SK-N-SH (cell line): ENCODE data around the gene NBEA. TPM values are rescaled to one million over a fixed set of nuclear protein-coding genes. Genes with fewer than 3 reads are reported as not detected.

Source experiments
- CTCF ChIA-PET: fragments of 300-600, 350-600 bp; formaldehyde crosslinking; extraction: SDS; loops from one replicate; lab custom pipeline; 2021; lab: Yijun Ruan, JAX
- POLR2A ChIA-PET: fragments of 350-600 bp; sonication (Branson Sonifier 250); formaldehyde crosslinking; extraction: SDS; loops from one replicate; lab custom pipeline; 2020; ENCODE audit warnings: antibody characterized with exemption, inconsistent platforms; lab: Yijun Ruan, JAX
- DNase-seq: peaks from one replicate; pipeline ENCODE4 v3.0.0; 2012
- H2AFZ ChIP-seq: fragments of 200-600 bp; sonication (generic); 2 replicates; pipeline ENCODE4 v1.8.1; 2016; ENCODE audit warnings: antibody characterized with exemption, mild to moderate bottlenecking, low read depth
- H3F3A ChIP-seq: fragments of 200-600 bp; sonication (generic); replicated peaks from 2 replicates; pipeline ENCODE3; 2016; ENCODE audit warnings: antibody characterized with exemption, mild to moderate bottlenecking; ENCODE audit not compliant: insufficient read depth
- H3K27ac ChIP-seq, 2 experiments: fragments of 200-500 bp in 1 of 2; fragments of 200-600 bp in 1 of 2; sonication (Bioruptor generic) in 1 of 2; sonication (generic), shearing (Covaris generic) in 1 of 2; 2 replicates each; pipeline versions ENCODE4 v1.5.1 to v1.6.1; 2014 to 2016; ENCODE audit warnings: low read depth in 2 of 2, inconsistent platforms in 1 of 2, low read length in 1 of 2, mild to moderate bottlenecking in 1 of 2, mixed read lengths in 1 of 2
- H3K27me3 ChIP-seq: fragments of 200-600 bp; sonication (generic), shearing (Covaris generic); 2 replicates; pipeline ENCODE4 v1.6.1; 2016; ENCODE audit warnings: mixed run types; ENCODE audit not compliant: insufficient read depth
- H3K36me3 ChIP-seq, 2 experiments: fragments of 200-500 bp in 1 of 2; fragments of 200-600 bp in 1 of 2; sonication (Bioruptor generic) in 1 of 2; sonication (generic) in 1 of 2; replicated peaks in 1 of 2; 2 replicates each; pipeline versions ENCODE3 to v1.5.1; 2014 to 2016; ENCODE audit warnings: low read length in 1 of 2, mild to moderate bottlenecking in 1 of 2; ENCODE audit not compliant: insufficient read depth in 2 of 2, control insufficient read depth in 1 of 2
- H3K4me1 ChIP-seq, 2 experiments: fragments of 200-500 bp in 1 of 2; fragments of 200-600 bp in 1 of 2; sonication (Bioruptor generic) in 1 of 2; sonication (generic), shearing (Covaris generic) in 1 of 2; 2 replicates each; pipeline versions ENCODE4 v1.5.1 to v1.6.1; 2014 to 2016; ENCODE audit warnings: low read depth in 1 of 2, low read length in 1 of 2, mixed run types in 1 of 2; ENCODE audit not compliant: insufficient read depth in 2 of 2, control insufficient read depth in 1 of 2
- H3K4me2 ChIP-seq: fragments of 200-600 bp; sonication (generic), shearing (Covaris generic); 2 replicates; pipeline ENCODE4 v1.6.1; 2017; ENCODE audit warnings: mixed run types
- H3K4me3 ChIP-seq, 2 experiments: fragments of 200-500 bp in 1 of 2; fragments of 200-600 bp in 1 of 2; sonication (Bioruptor generic) in 1 of 2; sonication (generic), shearing (Covaris generic) in 1 of 2; 2 replicates each; pipeline versions ENCODE4 v1.5.1 to v1.8.1; 2014 to 2016; ENCODE audit warnings: low read depth in 2 of 2, inconsistent platforms in 1 of 2, low read length in 1 of 2, mild to moderate bottlenecking in 1 of 2, mixed read lengths in 1 of 2, moderate library complexity in 1 of 2
- H3K79me2 ChIP-seq: fragments of 200-600 bp; sonication (generic); 2 replicates; pipeline ENCODE4 v1.8.1; 2017; ENCODE audit warnings: mild to moderate bottlenecking; ENCODE audit not compliant: insufficient read depth
- H3K9ac ChIP-seq: fragments of 200-600 bp; sonication (generic); 2 replicates; pipeline ENCODE4 v1.6.1; 2017; ENCODE audit warnings: mixed run types
- H3K9me2 ChIP-seq: fragments of 200-600 bp; sonication (generic); 2 replicates; pipeline ENCODE4 v1.6.1; 2017; ENCODE audit warnings: mixed run types
- H3K9me3 ChIP-seq: fragments of 200-600 bp; sonication (generic); 2 replicates; pipeline ENCODE4 v1.6.1; 2017; ENCODE audit warnings: mixed run types, mild to moderate bottlenecking, moderate library complexity
- H4K20me1 ChIP-seq: fragments of 200-600 bp; sonication (generic); 2 replicates; pipeline ENCODE4 v1.6.1; 2017; ENCODE audit warnings: mild to moderate bottlenecking, mixed run types; ENCODE audit not compliant: insufficient read depth
- ELF1 ChIP-seq: IDR thresholded peaks from 2 replicates; pipeline ENCODE4 v1.4.0; 2012
- EP300 ChIP-seq, 2 experiments: IDR thresholded peaks; 2 replicates each; pipeline versions ENCODE4 v1.4.0 to v1.6.1; 2012; ENCODE audit warnings: borderline replicate concordance in 1 of 2, low read depth in 1 of 2, low read length in 1 of 2
- FOSL2 ChIP-seq: IDR thresholded peaks from 2 replicates; pipeline ENCODE4 v1.4.0; 2012; ENCODE audit warnings: low read depth, mild to moderate bottlenecking, moderate library complexity, borderline replicate concordance
- GATA2 ChIP-seq: sonication (generic); formaldehyde crosslinking; IDR thresholded peaks from 2 replicates; pipeline ENCODE4 v1.5.0; 2020; ENCODE audit warnings: mild to moderate bottlenecking, missing genetic modification reagents
- JUND ChIP-seq: IDR thresholded peaks from 2 replicates; pipeline ENCODE4 v1.4.0; 2012
- NFIC ChIP-seq: IDR thresholded peaks from 2 replicates; pipeline ENCODE4 v1.4.0; 2012; ENCODE audit warnings: borderline replicate concordance
- NRF1 ChIP-seq: IDR thresholded peaks from 2 replicates; pipeline ENCODE4 v1.6.1; 2012; ENCODE audit warnings: low read depth, mild to moderate bottlenecking, low read length
- POLR2AphosphoS5 ChIP-seq: IDR thresholded peaks from 2 replicates; pipeline ENCODE4 v1.6.1; 2012; ENCODE audit warnings: low read depth, low read length
- SIN3A ChIP-seq: IDR thresholded peaks from 2 replicates; pipeline ENCODE4 v1.6.1; 2012; ENCODE audit warnings: low read depth, mild to moderate bottlenecking, low read length, moderate library complexity, borderline replicate concordance
- SMC3 ChIP-seq: IDR thresholded peaks from 2 replicates; pipeline ENCODE4 v1.6.1; 2012; ENCODE audit warnings: low read depth, low read length, improper control_type of control experiment
- TCF12 ChIP-seq: IDR thresholded peaks from 2 replicates; pipeline ENCODE4 v1.4.0; 2012
- TEAD4 ChIP-seq: IDR thresholded peaks from 2 replicates; pipeline ENCODE4 v1.4.0; 2012; ENCODE audit warnings: mild to moderate bottlenecking, borderline replicate concordance; ENCODE audit not compliant: insufficient read depth
- WGBS: methylation state at CpG from one replicate; pipeline ENCODE4 v1.1.6; 2017; ENCODE audit warnings: low lambda C conversion rate; 5-methylcytosine and 5-hydroxymethylcytosine counted together
- polyA plus RNA-seq, 3 experiments: library from polyadenylated mRNA; depleted of rRNA; stranded (reverse); fragments of >200 nt; gene quantifications; 2 replicates each; pipeline ENCODE4 v1.2.3, GENCODE V29; 2012
- TF ChIP-seq, protein P1 (sequence below): IDR thresholded peaks from 2 replicates; pipeline ENCODE4; 2012
- TF ChIP-seq, protein P2 (sequence below): fragments of 200-600 bp; sonication (generic); IDR thresholded peaks from 2 replicates; pipeline ENCODE4 v1.6.1; 2017; ENCODE audit warnings: antibody characterized with exemption, mild to moderate bottlenecking, moderate library complexity
- TF ChIP-seq, protein P3 (sequence below): IDR thresholded peaks from 2 replicates; pipeline ENCODE4 v1.4.0; 2012; ENCODE audit warnings: low read depth
- TF ChIP-seq, protein P4 (sequence below): IDR thresholded peaks from 2 replicates; pipeline ENCODE4 v1.4.0; 2012; ENCODE audit warnings: low read depth, borderline replicate concordance

The NBEA gene
- polyA plus RNA-seq, 1 of the 3 experiments (the other 2 are of a cell fraction), result 12.3 TPM

DNA sequence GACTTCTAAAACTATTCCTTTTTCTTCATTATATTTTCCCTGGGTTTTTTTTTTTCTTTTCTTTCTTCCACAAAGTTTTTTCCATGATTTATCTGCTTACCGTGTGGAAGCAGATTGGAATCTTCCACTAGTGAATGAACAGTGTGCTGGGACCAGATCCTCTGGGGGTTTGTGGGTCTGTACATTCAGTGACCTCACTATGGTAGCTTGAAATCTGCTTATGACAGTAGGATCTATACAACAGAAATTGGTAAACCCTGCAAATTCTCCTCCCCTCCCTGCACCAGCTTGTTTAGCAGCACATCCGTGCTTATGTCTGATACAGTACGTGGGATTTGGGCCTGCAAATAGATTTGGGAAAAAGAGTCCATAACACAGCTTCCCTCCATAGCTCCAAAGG is 560.4 kb downstream of the NBEA start:
- CTCF ChIA-PET, result interaction anchor here (1.4 to 1.5 kb wide), 2 partner anchors 26 to 338 kb away, joined by 4 to 5 read pairs; partner anchors contain the start of gene MAB21L1
- Histone ChIP-seq H3K4me1 (peaks cover 9 to 33% of the 10 kb centered on the region in 2 experiments; a peak in 3 of 4 replicates), H3K9ac (no peak overlapping the region), H2AFZ (no peak overlapping the region), H3K4me2 (peak overlapping the region; percentile 28; the same call in 1 of the 2 replicates), H3K9me3 (no peaks in the 10 kb centered on the region), H3F3A (no peaks in the 10 kb centered on the region), H3K36me3 (no peaks in the 10 kb centered on the region), H3K79me2 (peaks cover 3% of the 10 kb centered on the region; the same call in 1 of the 2 replicates), H3K4me3 (no peak overlapping the region), H4K20me1 (no peaks in the 10 kb centered on the region), H3K27me3 (no peaks in the 10 kb centered on the region), H3K9me2 (no peaks in the 10 kb centered on the region), H3K27ac (peak overlapping the region in 1 of 2 experiments; percentile 86; a peak in 2 of 4 replicates)
- POLR2A ChIA-PET, result interaction anchor here (0.6 to 1.2 kb wide), 3 partner anchors 14 to 25 kb away, joined by 3 to 10 read pairs (median 3); partner anchors contain the start of gene MAB21L1
- no peak for DNase-seq
- TF ChIP-seq GATA2 (CRISPR knock-in tag) (peak; percentile 37), SMC3 (no peak)
- 62% methylated on average over 3 of the region's 3 CpGs for WGBS

DNA sequence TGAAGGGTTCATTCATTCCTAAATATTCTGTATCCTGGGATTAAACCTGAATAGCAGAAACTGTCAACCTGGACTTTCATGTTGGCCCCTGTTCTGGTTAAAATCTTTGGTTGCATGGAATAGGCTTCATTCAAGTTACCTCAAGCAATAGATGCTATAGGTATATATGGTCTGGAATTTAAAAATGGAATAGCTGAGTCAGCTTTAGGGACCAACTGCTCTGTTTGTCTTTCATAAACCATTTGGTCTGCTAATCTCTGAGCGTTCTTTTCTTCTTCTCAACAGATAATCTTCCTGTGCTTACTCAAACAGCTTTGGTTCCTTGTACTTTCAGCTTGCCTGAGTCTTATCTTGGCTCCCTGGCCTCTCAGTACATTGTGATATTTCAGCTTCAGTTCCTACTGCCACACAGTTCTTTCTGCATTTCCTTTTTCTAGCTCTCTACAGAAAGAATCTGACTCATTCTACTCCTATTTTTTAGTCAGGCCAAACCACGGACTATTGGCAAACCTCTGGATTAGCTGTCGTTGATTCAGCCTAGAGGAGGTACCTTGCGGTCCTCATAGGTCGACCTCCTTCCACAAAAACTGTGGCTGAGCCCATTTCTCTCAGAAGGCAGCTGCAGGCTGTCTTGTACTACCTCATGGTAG is 570.3 kb downstream of the NBEA start:
- H2AFZ ChIP-seq, result no peak overlapping the region; the same call in 1 of the 2 replicates
- peak overlapping the region; percentile 67 to 75 for H3K27ac ChIP-seq

More for the DNA sequence above, 570.3 kb downstream of the NBEA start:
- no peaks in the 10 kb centered on the region for H3K36me3 ChIP-seq
- WGBS, result 29% methylated on average over 5 of the region's 5 CpGs
- no peak for DNase-seq
- TF ChIP-seq SIN3A (0 out of 2 replicates have a peak, but pooled peaks have one; percentile 55), NRF1 (no peak), NFIC (peak; percentile 92), TEAD4 (0 out of 2 replicates have a peak, but pooled peaks have one; percentile 50), JUND (peak; percentile 80), FOSL2 (peak; percentile 86; the same call in 1 of the 2 replicates), ELF1 (no peak; the same call in 1 of the 2 replicates), TCF12 (peak; percentile 79), EP300 (IDR thresholded peaks at IDR 0.05; ENCODE audit: borderline replicate concordance in 1 of 2, low read depth in 1 of 2, low read length in 1 of 2) (peak in 1 of 2 experiments; percentile 83; a peak in 2 of 4 replicates), POLR2AphosphoS5 (peak; percentile 27)
- TF ChIP-seq, protein P1, sequence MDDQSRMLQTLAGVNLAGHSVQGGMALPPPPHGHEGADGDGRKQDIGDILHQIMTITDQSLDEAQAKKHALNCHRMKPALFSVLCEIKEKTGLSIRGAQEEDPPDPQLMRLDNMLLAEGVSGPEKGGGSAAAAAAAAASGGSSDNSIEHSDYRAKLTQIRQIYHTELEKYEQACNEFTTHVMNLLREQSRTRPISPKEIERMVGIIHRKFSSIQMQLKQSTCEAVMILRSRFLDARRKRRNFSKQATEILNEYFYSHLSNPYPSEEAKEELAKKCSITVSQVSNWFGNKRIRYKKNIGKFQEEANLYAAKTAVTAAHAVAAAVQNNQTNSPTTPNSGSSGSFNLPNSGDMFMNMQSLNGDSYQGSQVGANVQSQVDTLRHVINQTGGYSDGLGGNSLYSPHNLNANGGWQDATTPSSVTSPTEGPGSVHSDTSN, result peak; percentile 75
- TF ChIP-seq, protein P2, sequence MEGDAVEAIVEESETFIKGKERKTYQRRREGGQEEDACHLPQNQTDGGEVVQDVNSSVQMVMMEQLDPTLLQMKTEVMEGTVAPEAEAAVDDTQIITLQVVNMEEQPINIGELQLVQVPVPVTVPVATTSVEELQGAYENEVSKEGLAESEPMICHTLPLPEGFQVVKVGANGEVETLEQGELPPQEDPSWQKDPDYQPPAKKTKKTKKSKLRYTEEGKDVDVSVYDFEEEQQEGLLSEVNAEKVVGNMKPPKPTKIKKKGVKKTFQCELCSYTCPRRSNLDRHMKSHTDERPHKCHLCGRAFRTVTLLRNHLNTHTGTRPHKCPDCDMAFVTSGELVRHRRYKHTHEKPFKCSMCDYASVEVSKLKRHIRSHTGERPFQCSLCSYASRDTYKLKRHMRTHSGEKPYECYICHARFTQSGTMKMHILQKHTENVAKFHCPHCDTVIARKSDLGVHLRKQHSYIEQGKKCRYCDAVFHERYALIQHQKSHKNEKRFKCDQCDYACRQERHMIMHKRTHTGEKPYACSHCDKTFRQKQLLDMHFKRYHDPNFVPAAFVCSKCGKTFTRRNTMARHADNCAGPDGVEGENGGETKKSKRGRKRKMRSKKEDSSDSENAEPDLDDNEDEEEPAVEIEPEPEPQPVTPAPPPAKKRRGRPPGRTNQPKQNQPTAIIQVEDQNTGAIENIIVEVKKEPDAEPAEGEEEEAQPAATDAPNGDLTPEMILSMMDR, result no peak
- TF ChIP-seq, protein P3, sequence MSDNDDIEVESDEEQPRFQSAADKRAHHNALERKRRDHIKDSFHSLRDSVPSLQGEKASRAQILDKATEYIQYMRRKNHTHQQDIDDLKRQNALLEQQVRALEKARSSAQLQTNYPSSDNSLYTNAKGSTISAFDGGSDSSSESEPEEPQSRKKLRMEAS, result peak; percentile 59; the same call in 1 of the 2 replicates
- TF ChIP-seq, protein P4, sequence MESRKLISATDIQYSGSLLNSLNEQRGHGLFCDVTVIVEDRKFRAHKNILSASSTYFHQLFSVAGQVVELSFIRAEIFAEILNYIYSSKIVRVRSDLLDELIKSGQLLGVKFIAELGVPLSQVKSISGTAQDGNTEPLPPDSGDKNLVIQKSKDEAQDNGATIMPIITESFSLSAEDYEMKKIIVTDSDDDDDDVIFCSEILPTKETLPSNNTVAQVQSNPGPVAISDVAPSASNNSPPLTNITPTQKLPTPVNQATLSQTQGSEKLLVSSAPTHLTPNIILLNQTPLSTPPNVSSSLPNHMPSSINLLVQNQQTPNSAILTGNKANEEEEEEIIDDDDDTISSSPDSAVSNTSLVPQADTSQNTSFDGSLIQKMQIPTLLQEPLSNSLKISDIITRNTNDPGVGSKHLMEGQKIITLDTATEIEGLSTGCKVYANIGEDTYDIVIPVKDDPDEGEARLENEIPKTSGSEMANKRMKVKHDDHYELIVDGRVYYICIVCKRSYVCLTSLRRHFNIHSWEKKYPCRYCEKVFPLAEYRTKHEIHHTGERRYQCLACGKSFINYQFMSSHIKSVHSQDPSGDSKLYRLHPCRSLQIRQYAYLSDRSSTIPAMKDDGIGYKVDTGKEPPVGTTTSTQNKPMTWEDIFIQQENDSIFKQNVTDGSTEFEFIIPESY, result 0 out of 2 replicates have a peak, but pooled peaks have one; percentile 46
- peak overlapping the region in 1 of 2 experiments; percentile 18; a peak in 3 of 4 replicates for H3K4me3 ChIP-seq
- CTCF ChIA-PET, result interaction anchor here (0.8 to 1.5 kb wide), 3 partner anchors 12 to 23 kb away, joined by 3 to 5 read pairs (median 4); no protein-coding TSS in a partner anchor
- POLR2A ChIA-PET, result interaction anchor here (0.6 kb wide), 1 partner anchor 274 kb away, joined by 4 read pairs; no protein-coding TSS in a partner anchor
- H3K79me2 ChIP-seq, result 0 out of 2 replicates have a peak, but pooled peaks cover 7% of the 10 kb centered on the region
- H3K9me2 ChIP-seq, result no peaks in the 10 kb centered on the region
- H3K27me3 ChIP-seq, result no peaks in the 10 kb centered on the region
- H3K9me3 ChIP-seq, result no peaks in the 10 kb centered on the region
- peaks cover 6 to 13% of the 10 kb centered on the region in 2 experiments; a peak in 3 of 4 replicates for H3K4me1 ChIP-seq
- H4K20me1 ChIP-seq, result no peaks in the 10 kb centered on the region
- H3F3A ChIP-seq, result peaks cover 20% of the 10 kb centered on the region
- H3K4me2 ChIP-seq, result peak overlapping the region; percentile 30; the same call in 1 of the 2 replicates
- H3K9ac ChIP-seq, result no peak overlapping the region
